Peyer's patch (tissue), 4 donors: Measurements from ENCODE around the gene RAB40B.

Experiments
- CTCF ChIP-seq, 6 experiments: fragments of 450-650 bp in 4 of 6; fragments of 200-600 bp in 2 of 6; sonication (generic) in 1 of 6; IDR thresholded peaks; one replicate each; pipeline ENCODE4 v1.5.1; 2017 to 2019; ENCODE audit warnings: antibody characterized with exemption in 6 of 6, mild to moderate bottlenecking in 3 of 6, moderate library complexity in 1 of 6
- POLR2A ChIP-seq, 2 donors: fragments of 450-650 bp; IDR thresholded peaks; one replicate each; pipeline ENCODE4 v1.5.1; 2017; ENCODE audit warnings: antibody characterized with exemption in 2 of 2, mild to moderate bottlenecking in 2 of 2, moderate library complexity in 2 of 2

GRCh38 chr17:82664276-82664575 is 34.3 kb downstream of the RAB40B start:
- TF ChIP-seq CTCF (IDR thresholded peaks at IDR 0.05) = no peak
- no peak for TF ChIP-seq POLR2A (IDR thresholded peaks at IDR 0.05)
